LNCaP clone FGC (cell line): ENCODE measurements around the gene GPR171.

ENCODE experiments used
- DNase-seq: peaks from one replicate; pipeline ENCODE4 v3.0.0-alpha.2; 2011; ENCODE audit warnings: low read depth
- H3K4me3 ChIP-seq: 2 replicates; pipeline ENCODE4 v1.5.1; 2011; ENCODE audit warnings: mild to moderate bottlenecking, low read depth, low read length, control low read depth
- CTCF ChIP-seq: IDR thresholded peaks from 2 replicates; pipeline ENCODE4 v1.5.1; 2012; ENCODE audit warnings: mild to moderate bottlenecking; ENCODE audit not compliant: control insufficient read depth, insufficient read depth; ENCODE audit errors: extremely low read depth

GPR171 gene

GRCh38 chr3:151213881-151214280 is 10.9 kb upstream of the GPR171 start:
- no peak overlapping the region for H3K4me3 ChIP-seq
- no peak for TF ChIP-seq CTCF
- DNase-seq, result no peak

- no peak for DNase-seq
- H3K4me3 ChIP-seq, result no peak overlapping the region
- no peak for TF ChIP-seq CTCF
Measured at GRCh38 chr3:151213151-151213550, 10.1 kb upstream of the GPR171 start.

- H3K4me3 ChIP-seq, result no peak overlapping the region
- no peak for TF ChIP-seq CTCF
- DNase-seq, result no peak
Measured at GRCh38 chr3:151210676-151211381, 7.8 kb upstream of the GPR171 start.

GRCh38 chr3:151209654-151210053 is 6.6 kb upstream of the GPR171 start:
- no peak for TF ChIP-seq CTCF
- H3K4me3 ChIP-seq, result no peak overlapping the region
- no peak for DNase-seq

GRCh38 chr3:151206201-151206600 is 3.2 kb upstream of the GPR171 start:
- no peak for DNase-seq
- TF ChIP-seq CTCF, result no peak
- H3K4me3 ChIP-seq, result no peak overlapping the region

- DNase-seq, result no peak
- no peak for TF ChIP-seq CTCF
Measured at GRCh38 chr3:151205482-151205881, 2.5 kb upstream of the GPR171 start.

GRCh38 chr3:151204530-151205402 is 1.8 kb upstream of the GPR171 start:
- no peak for TF ChIP-seq CTCF
- no peak overlapping the region for H3K4me3 ChIP-seq
- DNase-seq, result no peak

More at GRCh38 chr3:151205482-151205881, 2.5 kb upstream of the GPR171 start:
- H3K4me3 ChIP-seq, result no peak overlapping the region
